ENCODE measurements around the gene MZT2A.
A peak's percentile ranks its signal among the peaks of the same experiment; 100 is the strongest.

DNA sequence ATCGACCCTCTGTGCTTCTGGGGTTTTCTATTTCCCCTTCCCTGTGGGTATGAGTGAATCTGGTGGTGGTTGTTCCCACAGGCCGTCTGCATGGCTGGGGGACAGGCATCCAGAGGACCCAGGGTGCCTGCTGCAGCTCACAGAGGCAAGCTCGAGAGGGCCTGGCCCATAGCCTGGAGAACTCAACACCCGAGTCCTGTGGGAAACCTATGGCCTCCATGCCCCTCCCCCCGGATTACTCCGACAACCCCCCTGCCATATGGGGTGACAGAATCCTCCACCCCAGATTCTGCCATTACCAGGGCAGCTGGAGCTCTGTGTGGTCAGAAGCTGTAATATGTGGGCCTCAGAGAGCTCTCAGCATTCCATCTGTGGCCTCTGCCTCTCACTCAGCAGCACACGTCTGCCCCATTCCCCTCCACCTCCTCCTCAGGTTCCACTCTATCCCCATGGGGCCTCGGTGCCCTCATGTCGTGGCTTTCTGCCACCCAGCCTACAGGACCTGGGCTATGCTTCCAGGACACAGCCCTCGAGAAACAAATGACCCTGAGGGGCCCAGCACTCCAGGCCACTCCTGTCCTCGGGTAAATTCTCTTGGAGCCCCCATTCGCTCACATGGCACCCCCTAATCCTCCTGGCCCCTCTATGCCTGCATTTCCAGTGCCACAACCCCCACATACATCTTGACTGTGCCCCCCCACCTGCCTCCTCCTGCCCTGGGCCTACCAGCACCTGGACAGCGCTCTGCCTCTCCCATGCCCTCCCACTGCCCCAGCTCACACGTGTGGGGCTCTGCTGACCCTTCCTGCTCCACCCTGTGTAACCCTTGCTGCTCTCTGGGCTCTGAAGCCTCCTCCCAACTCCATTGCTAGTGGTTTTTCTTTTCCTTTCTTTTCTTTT is 3.6 kb downstream of the MZT2A start:
- TF ChIP-seq TAF1 (IDR thresholded peaks at IDR 0.05; ENCODE audit: low read depth) (no peak), EGR1 (IDR thresholded peaks at IDR 0.05) (no peak), FOXM1 (IDR thresholded peaks at IDR 0.05; ENCODE audit: borderline replicate concordance, low read depth) (no peak), NFIC (IDR thresholded peaks at IDR 0.05) (no peak)
- TF ChIP-seq, protein P1, sequence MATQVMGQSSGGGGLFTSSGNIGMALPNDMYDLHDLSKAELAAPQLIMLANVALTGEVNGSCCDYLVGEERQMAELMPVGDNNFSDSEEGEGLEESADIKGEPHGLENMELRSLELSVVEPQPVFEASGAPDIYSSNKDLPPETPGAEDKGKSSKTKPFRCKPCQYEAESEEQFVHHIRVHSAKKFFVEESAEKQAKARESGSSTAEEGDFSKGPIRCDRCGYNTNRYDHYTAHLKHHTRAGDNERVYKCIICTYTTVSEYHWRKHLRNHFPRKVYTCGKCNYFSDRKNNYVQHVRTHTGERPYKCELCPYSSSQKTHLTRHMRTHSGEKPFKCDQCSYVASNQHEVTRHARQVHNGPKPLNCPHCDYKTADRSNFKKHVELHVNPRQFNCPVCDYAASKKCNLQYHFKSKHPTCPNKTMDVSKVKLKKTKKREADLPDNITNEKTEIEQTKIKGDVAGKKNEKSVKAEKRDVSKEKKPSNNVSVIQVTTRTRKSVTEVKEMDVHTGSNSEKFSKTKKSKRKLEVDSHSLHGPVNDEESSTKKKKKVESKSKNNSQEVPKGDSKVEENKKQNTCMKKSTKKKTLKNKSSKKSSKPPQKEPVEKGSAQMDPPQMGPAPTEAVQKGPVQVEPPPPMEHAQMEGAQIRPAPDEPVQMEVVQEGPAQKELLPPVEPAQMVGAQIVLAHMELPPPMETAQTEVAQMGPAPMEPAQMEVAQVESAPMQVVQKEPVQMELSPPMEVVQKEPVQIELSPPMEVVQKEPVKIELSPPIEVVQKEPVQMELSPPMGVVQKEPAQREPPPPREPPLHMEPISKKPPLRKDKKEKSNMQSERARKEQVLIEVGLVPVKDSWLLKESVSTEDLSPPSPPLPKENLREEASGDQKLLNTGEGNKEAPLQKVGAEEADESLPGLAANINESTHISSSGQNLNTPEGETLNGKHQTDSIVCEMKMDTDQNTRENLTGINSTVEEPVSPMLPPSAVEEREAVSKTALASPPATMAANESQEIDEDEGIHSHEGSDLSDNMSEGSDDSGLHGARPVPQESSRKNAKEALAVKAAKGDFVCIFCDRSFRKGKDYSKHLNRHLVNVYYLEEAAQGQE (IDR thresholded peaks at IDR 0.05; ENCODE audit: low read depth) = peak; percentile 60

Data from Ishikawa (cell line).